NCI-H187 (cell line): ENCODE data around the gene THUMPD3.

Source experiments
- DNase-seq, 2 experiments: peaks; one replicate each; lab custom pipeline; 2025; lab: John Stamatoyannopoulos, UW

The THUMPD3 gene

DNA sequence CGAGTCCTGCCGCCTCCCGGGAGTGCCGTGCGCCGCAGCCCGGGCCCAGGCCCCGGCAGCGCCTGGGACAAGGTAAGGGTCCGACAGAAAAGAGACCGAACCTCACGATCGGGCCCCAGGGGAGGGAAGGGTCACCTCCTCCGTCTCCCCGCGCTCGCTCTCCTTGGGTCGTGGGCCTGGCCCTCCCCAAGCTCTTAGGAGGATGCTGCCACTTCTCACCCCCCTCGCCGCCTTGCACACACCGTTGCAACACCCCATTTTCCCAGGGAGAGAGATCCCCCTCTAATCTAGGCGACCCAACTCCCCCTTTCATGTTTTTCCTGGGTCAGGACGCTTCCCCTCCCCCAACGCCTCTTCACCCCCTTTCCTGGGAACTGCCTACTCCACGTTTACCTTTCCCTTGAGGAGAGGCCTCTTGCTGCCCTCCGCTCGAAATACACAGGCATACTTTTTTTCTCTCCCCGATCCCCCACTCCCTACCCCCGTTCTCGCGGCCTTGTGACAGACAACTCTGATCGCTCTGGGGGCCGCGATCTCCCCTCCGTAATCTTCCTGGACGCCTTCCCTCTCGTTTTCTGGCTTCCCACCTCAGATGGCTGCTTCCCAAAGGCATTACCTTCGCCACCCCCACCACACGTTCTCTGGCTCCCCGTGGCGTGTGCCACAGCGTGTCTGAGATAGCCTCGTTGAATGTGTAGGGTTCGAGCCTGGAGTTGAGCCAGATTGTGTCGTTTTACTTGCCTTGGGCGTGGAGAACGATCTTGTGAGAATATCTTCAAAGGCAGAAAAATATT is 35.2 kb downstream of the THUMPD3 start:
- DNase-seq, result no peak

DNA sequence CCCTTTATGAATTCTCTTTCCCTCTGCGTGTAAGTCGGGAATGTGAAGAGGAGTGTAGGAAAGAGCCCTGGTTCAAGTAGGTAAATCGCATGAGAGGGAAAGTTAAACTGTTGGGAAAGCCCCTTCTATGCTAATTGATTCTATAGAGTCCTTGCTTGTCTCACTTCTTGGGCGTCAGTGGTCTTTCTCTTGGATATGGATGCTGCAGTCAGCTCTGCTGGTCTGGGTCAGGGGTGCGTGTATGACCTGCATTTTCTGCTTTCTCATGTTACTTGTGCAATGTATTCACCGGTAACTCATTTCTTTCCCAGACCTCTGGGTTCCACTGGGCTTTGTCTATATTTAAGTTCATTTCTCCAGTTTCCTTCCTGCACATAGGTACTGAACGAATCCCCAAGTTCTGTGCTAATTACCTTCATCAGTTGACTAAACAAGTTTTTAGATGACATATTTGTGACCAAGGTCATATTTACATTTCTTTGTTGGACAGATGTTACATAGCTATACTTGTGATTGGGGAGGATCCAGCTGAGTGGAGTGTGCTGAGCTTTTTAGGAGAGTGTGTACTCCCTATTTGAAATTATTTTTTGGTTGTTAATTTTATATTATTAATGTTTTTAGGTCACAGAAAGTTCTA is 36.0 kb downstream of the THUMPD3 start:
- no peak for DNase-seq

DNA sequence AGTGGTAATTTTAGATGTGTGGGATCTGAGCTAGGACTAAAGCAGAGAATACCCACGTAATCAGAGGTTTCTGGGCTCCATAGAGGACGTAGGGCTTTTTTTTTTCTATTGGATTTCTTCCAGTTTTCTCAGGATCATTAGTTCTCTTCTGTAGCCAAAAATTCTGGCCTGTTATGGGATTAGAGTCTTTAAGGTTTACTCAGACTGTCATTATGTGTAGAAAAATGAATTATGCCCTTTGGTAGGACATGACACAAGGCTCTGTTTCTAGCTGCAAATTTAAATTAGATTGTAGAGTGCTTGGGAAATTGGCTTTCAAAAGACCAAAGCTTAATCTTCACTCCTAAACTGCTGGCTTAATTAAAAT is 36.5 kb downstream of the THUMPD3 start:
- no peak for DNase-seq

DNA sequence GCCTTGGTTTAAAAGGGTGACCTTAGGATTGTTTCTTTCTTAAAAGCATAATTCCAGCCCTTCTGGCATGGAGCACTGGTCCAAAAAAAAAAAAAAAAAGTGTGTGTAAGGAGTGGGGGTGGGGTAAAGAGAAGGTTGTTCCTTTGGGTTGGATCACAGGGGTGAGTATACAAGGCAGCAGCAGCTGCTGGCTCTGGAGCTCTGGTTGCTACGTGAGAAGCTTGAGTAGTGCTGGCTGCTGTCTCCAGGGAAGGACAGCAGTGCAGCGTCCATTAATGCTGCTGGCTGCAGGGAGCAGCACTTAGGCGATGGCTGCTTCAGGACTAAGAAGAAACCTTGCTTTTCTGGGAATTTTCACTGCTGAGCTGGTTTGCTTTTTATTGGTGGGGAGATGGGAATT is 36.9 kb downstream of the THUMPD3 start:
- DNase-seq, result peak in 1 of 2 experiments; percentile 34

DNA sequence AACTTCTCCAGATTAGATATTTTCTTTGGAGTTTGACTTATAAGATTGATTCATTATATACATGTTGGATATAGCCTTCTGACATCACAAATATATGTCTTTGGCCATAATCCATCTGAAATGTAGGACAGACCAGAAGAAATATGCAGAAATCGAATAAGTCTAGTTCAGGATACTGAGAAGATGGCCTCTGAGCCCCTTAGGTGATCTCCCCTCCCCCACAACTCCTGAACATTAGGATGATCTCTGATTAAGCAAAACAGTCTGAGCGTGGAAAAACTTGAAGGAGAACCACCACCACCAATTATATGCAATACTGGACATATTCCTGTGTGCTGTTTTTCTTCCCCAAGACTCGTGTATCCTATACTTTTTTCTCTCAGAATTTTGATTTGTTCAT is 37.8 kb downstream of the THUMPD3 start:
- DNase-seq, result no peak

DNA sequence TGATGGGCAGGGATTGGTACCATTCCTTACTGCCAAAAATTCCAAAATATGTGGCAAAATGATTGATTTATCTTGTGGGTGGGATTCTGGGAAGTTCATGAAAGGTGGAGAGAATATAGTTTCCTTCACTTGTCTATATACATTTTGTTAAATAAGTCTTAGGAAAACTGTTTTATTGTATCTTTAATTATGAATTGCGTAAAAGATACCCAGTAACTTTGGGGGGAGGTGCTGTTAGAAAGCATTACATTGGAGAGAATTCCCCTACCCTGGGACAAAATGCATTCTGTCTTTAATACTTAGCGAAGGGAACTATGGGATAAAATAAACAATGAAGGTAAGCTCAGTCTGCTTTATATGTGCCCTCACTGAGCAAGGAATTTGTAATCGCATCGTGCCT is 39.1 kb downstream of the THUMPD3 start:
- DNase-seq, result no peak

DNA sequence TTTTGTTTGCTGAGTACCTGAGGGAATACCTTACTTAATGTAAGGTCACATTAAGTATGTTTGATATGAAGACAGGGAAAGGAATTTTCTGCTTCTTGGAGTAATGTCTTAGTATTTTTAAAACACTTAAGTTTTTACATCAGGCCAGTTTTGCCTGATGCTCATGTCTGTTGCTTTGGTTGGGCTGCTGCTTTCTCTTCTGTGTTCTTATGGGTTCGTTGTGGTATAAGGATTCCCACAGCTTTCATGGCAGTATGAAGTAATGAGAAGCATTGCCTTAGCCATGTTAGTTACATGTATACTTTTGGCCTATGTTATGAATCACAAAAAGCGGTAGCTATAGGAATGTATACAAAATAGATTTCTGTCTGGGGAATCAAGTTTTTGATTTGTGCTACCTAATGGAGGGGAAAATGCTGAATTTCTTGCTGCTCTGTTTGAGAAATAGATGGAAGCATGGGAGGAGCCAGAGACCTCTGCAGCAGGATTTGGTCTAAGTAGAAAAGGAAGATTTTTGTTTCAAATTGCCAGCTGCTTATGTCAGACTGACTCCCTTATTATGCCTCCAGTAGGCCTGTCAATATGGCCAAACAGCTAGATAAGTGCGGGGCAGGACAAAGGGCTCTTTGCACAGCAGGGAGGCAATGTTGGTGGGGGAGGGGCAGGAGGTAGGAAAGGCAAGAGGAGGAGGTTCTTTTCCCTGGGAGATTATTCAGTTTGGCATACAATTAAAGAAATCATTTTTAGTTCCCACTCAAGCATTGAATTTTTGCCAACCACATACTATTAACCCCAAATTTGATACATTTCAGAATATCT is 39.8 kb downstream of the THUMPD3 start:
- DNase-seq, result peak; percentile 19 to 36

DNA sequence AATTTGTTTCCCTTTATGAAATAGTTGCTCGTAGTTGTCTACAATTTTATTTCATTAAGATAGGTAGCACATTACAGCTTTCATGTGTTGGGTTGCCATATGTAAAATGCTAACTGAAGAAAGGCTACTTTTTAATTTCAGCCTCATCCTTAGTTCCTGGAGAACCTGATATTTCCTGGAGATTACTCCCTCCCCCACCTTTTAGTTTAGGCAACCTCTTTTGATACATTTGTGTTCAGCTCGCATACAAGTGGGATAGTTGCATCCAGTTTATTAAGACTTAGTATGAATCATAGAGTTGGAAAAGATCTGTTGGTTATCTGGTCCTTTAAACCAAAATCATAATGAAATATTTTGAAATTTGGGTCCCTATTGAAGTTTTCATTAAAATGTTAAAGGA is 40.6 kb downstream of the THUMPD3 start:
- no peak for DNase-seq

DNA sequence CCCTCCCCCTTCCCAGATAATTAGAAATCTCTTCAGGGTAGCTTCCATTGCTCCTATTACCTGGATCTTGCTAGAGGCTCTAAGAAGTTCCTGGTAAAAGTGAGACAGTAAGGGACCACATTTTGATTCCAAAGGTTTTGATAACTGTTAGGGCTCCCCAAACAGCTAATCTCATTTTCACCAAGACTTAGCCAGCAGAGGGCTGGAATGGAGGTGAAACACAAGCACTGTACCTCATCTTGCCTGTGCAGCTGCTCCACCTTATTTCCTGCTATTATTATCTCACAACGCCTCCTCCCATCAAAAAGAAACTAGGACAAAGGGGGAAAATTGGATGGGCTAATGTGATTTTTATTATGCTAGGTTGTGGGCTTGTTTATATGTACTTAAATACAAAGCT is 41.8 kb downstream of the THUMPD3 start:
- DNase-seq, result no peak

DNA sequence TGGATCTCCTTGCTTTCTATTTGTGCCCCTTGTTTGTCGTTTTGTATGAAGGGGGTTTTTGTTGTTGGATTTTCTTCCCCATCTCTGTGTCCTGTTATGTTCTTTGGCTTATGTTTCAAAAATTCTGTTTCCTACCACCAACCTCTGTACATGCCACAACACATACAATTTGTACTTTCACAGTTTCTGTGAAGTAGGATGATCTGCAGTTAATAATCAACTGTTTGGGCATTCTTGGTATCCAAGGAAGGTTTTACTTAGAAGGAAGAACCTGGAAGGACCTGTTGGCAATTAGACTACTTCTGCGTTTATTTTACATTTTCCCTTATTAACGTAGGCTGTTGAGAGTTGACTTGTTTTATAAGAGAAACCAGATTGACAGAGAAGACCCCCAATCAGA is 42.9 kb downstream of the THUMPD3 start:
- DNase-seq, result no peak

DNA sequence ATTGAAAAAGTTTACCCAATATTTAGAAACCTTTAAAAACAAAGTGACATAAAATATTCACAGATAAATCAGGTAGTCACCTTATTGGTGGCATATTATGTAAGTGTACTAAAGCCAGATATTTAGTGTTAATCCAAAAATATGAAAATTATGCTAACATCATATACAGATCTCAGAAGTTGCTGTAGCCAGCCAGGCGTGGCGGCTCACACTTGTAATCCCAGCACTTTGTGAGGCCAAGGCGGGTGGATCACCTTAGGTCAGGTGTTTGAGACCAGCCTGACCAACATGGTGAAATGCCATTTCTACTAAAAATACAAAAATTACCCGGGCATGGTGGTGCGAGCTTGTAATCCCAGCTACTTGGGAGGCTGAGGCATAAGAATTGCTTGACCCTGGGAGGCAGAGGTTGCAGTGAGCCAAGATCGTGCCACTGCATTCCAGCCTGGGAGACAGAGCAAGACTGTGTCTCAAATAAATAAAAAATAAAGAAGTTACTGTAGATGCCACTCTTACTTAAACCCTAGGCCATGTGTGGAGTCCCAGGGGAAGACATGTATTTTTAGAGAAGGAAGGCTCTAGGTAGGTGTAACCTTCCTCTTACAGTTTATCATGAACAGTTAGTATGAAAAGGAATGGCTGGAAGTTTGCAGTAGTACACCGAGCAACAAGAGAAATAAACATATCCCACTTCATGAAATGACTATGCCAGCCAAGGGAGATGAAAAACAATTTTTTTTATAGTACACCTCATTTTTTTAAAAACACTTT is 44.2 kb downstream of the THUMPD3 start:
- DNase-seq, result no peak

DNA sequence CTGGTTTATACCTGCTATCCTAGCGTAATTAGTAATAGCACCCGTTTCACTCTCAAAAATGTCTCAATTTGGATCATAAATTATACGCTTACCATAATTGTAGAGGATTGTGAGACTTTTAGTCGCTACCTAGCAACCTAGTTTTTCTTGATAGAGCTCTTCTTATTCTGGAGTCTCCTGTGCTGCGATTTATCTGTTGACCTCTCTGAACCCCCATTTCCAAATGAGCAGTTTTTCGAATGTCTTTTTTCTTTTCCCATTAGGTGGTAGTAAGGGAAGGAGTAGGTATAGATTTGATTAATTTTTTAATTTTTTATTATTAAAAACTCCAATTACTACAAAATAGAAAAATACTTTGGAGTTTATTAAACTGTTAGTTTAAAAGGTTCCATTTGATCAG is 45.2 kb downstream of the THUMPD3 start:
- DNase-seq, result no peak

DNA sequence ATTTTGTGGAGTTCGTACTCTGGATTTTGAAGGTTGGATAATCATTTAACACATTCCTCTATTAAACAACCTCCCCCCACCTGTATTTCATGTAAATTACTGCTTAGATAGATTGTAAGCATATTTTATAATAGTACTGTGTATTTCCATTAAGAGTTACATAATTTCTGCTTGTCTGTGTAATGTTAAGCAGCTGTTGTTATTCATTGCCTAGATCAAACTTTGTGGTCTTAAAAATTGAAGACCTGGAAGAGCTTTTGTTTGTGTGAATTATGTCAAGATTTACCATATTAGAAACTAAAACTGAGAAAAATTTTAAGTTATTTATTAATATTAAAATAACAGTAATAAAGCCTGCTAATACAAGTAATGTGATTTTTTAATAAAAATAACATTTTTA is 45.7 kb downstream of the THUMPD3 start:
- DNase-seq, result no peak

DNA sequence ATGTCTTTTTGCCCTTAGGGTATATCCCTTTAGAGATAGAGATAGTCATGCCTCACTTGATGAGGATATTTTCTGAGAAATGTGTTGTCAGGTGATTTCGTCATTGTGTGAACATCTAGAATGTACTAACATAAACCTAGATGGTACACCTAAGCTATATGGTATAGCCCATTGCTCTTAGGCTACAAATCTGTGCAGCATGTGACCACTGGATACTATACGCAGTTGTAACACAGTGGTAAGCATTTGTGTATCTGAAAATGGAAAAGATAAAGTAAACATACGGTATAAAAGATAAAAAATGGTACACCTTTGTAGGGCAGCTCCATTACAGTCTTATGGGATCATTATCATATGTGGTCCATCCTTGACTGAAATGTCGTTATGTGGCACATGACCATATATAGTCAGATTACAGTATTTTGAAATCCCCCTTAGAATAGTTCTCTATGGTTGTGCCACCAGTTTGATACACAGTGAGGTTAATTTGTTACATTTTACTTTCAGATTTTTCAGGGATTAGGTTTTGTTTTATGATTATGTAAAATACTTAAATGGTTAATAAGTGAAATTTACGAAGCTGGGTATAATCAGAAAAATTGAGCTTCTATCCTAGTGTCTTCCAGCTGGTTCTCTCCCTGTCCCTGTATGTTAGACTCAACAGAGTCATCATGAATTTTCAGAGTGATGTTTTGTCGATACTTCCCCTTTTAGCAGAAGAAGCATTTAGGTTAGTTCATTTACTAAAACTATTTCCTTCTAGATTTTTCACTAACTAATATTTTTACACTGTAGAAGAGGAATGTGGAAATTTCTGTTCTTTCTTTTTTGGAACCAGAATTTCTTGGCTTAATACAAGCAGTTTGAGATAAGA is 47.4 kb downstream of the THUMPD3 start:
- no peak for DNase-seq

DNA sequence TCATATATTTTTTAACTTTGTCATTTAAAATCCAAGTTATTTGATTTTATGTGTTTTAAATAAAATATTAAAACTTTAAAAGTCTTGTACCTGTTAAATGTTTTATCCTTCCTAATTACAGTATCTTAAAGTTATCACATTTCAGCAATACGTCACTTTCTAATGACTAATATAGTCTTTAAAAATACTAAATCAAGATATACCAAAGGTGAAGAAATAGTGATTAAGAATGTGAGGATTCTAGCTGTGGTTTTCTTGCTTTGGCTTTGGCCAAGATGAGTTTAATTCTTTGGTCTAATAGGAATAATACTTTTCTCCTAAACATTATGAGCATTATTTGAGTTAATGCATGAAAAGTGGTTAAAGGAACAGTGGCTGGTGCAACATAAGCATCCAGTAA is 48.4 kb downstream of the THUMPD3 start:
- DNase-seq, result no peak

DNA sequence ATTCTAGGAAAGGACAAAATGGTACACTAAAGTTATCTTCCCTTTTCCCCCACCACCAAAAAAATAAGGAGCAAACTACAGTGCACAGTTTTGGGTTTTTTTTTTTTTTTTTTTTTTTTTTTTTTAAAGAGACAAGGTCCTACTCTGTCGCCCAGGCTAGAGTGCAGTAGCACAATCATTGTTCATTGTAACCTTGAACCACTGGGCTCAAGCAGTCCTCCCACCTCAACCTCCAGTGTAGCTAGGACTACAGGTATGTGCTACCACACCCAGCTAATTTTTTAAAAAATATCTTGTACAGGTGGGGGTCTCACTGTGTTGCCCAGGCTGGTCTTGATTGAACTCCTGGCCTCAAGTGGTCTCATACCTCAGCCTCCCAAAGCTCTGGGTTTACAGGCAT is 49.4 kb downstream of the THUMPD3 start:
- DNase-seq, result no peak

DNA sequence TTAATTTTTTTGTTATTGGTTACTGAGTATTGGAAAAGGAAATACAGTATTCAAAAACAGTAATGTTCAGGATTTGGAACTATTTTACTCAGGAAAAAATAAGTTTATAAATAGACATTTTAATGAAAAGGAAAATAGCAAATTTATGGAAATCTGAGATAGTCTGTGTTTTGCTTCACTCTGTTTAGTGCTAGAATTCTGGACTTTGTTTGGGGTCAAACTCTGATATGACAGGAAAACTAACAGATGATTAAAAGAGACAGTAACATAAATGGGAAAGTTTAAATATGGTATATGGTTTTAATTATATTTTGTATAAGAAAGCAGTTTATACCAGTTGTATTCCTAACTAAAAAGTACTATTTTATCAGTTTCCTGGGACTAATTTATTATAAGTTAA is 52.0 kb downstream of the THUMPD3 start:
- DNase-seq, result no peak

DNA sequence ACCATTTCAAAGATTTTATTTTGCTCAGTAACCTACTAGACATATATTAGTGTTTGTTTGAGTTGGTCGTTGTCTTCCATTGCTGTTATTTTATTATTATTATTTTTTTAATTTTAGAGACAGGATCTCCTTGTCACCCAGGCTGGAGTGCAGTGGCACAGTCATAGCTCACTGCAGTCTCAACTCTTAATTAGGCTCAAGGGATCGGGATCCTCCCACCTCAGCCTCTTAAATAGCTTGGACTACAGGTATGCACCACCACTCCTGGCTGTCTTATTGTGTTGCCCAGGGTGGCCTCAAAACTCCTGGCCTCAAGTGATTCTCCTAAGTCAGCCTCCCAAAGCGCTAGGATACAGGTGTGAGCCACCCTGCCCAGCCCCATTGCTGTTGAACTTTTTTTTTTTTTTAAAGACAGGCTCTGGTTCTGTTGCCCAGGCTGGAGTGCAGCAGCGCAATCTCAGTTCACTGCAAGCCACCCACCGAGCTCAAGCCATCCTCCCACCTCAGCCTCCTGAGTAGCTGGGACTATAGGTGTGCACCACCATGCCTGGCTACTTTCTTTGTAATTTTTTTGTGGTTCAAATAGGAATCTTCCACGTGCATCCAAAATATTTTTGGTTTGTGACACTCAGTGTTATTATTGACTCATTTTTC is 52.8 kb downstream of the THUMPD3 start:
- no peak for DNase-seq

DNA sequence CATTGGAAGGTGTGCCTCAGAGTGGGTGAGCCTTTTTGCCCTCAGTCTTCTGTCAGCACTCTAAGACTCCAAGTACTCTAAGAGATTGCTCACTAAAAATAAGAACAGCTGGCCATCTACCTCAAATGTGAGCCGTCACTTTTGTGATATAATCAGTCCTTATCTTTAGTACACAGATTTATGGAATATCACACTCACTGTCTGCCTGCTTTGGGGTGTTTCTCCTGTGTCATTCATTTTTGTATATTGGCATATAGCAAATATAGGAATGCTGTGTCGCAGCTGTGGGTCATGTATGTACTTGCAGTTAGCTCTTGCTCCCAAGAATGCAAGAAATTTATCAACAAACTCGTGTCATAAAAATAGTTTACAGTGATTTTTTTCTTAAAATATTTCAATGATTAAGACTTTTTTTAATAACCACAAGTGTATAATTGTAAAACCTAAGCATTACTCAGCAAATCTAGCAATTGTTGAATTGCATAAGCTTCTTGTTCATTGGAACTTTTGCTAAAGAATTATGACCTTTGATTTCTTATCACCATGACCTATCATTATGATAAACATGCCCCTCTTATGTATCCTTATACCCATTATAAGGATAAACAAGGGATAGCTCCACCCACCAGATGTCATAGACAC is 53.4 kb downstream of the THUMPD3 start:
- DNase-seq, result no peak

DNA sequence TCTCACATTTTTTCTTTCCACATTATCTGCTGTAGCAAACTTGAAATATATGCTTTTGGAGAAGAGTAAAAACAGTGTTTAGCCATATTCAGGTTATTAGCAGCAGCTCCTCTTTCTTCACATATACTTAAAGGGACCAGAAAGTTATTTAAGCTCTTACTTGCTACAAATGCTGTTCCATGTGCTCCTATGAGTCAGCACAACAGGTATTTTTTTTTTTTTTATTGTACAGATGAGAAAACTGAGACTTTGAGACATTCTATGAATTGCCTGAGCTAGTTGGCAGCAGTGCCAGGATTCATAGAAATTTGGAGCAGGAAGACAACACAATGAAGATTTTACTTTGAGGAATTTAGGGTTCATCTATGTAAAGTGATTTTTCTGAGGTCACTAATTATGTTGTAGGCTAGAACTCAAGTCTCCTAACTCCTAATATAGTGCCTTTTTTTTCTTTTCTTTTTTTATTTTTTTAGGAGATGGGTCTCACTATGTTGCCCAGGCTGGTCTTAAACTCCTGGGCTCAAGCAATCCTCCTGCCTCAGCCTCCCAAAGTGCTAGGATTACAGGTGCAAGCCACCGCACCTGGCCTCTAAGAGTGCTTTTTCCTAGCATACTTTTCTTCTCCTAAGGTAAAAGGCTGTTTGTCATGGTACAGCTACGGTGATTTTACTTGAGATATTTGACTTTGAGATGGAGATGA is 58.1 kb downstream of the THUMPD3 start:
- no peak for DNase-seq
